Measurements from ENCODE around the gene TIAM1.

DNA sequence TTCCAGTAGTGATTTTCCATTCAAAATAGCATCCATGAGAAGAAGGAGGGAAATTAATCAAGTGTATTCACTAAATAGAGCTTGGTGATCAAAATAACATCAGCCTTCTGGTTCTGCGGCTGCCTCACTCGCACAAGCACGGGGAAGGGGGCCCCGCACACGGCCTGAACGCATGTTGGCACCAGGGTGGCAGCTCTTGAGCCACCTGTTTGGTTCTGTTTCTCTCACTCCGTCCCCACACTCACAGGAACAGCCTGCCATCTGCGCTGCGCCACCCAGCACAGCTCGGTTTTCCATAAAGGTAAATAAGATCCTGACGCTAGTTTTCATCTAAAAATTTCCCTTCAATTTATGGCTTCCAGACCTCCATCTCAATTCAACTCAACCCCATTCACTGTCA lies 49.4 kb downstream of the TIAM1 start:
- TF ChIP-seq, protein P1, sequence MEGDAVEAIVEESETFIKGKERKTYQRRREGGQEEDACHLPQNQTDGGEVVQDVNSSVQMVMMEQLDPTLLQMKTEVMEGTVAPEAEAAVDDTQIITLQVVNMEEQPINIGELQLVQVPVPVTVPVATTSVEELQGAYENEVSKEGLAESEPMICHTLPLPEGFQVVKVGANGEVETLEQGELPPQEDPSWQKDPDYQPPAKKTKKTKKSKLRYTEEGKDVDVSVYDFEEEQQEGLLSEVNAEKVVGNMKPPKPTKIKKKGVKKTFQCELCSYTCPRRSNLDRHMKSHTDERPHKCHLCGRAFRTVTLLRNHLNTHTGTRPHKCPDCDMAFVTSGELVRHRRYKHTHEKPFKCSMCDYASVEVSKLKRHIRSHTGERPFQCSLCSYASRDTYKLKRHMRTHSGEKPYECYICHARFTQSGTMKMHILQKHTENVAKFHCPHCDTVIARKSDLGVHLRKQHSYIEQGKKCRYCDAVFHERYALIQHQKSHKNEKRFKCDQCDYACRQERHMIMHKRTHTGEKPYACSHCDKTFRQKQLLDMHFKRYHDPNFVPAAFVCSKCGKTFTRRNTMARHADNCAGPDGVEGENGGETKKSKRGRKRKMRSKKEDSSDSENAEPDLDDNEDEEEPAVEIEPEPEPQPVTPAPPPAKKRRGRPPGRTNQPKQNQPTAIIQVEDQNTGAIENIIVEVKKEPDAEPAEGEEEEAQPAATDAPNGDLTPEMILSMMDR (IDR thresholded peaks at IDR 0.05): no peak
- TF ChIP-seq POLR2A (IDR thresholded peaks at IDR 0.05): no peak

Data from heart left ventricle (tissue), 13 donors.